H9 (cell line): ENCODE measurements around the gene COX7A2L. TPM values are rescaled to one million over a fixed set of nuclear protein-coding genes. Genes with fewer than 3 reads are reported as not detected.

ENCODE experiments used
- DNase-seq: peaks from one replicate; pipeline ENCODE4 v3.0.0-alpha.2; 2017
- H2AFZ ChIP-seq: one replicate; pipeline ENCODE4 v1.6.1; 2013; ENCODE audit warnings: mild to moderate bottlenecking, low read length, control low read depth, moderate library complexity
- H2AK5ac ChIP-seq: 2 replicates; pipeline ENCODE4 v1.6.1; 2013; ENCODE audit warnings: low read length, control low read depth, mixed read lengths; ENCODE audit not compliant: insufficient read length
- H2BK120ac ChIP-seq: one replicate; pipeline ENCODE4 v1.6.1; 2013; ENCODE audit warnings: low read depth, mild to moderate bottlenecking, low read length, control low read depth, inconsistent platforms; ENCODE audit not compliant: poor library complexity, severe bottlenecking
- H2BK12ac ChIP-seq: 2 replicates; pipeline ENCODE4 v1.6.1; 2013; ENCODE audit warnings: low read length, control low read depth, mixed read lengths, low read depth; ENCODE audit not compliant: insufficient read length
- H2BK15ac ChIP-seq: 2 replicates; pipeline ENCODE4 v1.6.1; 2013; ENCODE audit warnings: low read depth, low read length, control low read depth
- H2BK20ac ChIP-seq: one replicate; pipeline ENCODE4 v1.6.1; 2013; ENCODE audit warnings: low read depth, mild to moderate bottlenecking, low read length, control low read depth, inconsistent platforms; ENCODE audit not compliant: poor library complexity, severe bottlenecking
- H2BK5ac ChIP-seq: 2 replicates; pipeline ENCODE4 v1.6.1; 2013; ENCODE audit warnings: low read length, control low read depth, mixed read lengths; ENCODE audit not compliant: insufficient read length
- H3K14ac ChIP-seq: 2 replicates; pipeline ENCODE4 v1.6.1; 2013; ENCODE audit warnings: low read length, control low read depth; ENCODE audit not compliant: insufficient read depth
- H3K18ac ChIP-seq: 2 replicates; pipeline ENCODE4 v1.6.1; 2013; ENCODE audit warnings: low read depth, mild to moderate bottlenecking, mixed read lengths, low read length, control low read depth; ENCODE audit not compliant: insufficient read length
- H3K23ac ChIP-seq: 2 replicates; pipeline ENCODE4 v1.6.1; 2013; ENCODE audit warnings: low read length, control low read depth, mixed read lengths, low read depth; ENCODE audit not compliant: insufficient read length
- H3K23me2 ChIP-seq: 2 replicates; pipeline ENCODE4 v1.6.1; 2013; ENCODE audit warnings: low read depth, mild to moderate bottlenecking, mixed read lengths, low read length, control low read depth; ENCODE audit not compliant: insufficient read length, poor library complexity, severe bottlenecking
- H3K27ac ChIP-seq: 2 replicates; pipeline ENCODE4 v1.5.1; 2013; ENCODE audit warnings: low read length, control low read depth, mixed read lengths, low read depth; ENCODE audit not compliant: insufficient read length
- H3K27me3 ChIP-seq: 2 replicates; pipeline ENCODE4 v1.6.1; 2013; ENCODE audit warnings: low read length, control low read depth, inconsistent platforms; ENCODE audit not compliant: insufficient read depth
- H3K4ac ChIP-seq: 2 replicates; pipeline ENCODE4 v1.6.1; 2013; ENCODE audit warnings: low read depth, mild to moderate bottlenecking, control low read depth, inconsistent platforms, low read length, moderate library complexity
- H3K4me1 ChIP-seq: 2 replicates; pipeline ENCODE4 v1.6.1; 2013; ENCODE audit warnings: low read length, control low read depth, inconsistent platforms; ENCODE audit not compliant: insufficient read depth
- H3K4me2 ChIP-seq: 2 replicates; pipeline ENCODE4 v1.6.1; 2013; ENCODE audit warnings: low read length, control low read depth, mixed read lengths; ENCODE audit not compliant: insufficient read length, insufficient read depth
- H3K56ac ChIP-seq: 2 replicates; pipeline ENCODE4 v1.6.1; 2013; ENCODE audit warnings: low read depth, mild to moderate bottlenecking, mixed read lengths, low read length, control low read depth; ENCODE audit not compliant: insufficient read length
- H3K79me1 ChIP-seq: 2 replicates; pipeline ENCODE4 v1.6.1; 2013; ENCODE audit warnings: low read depth, mild to moderate bottlenecking, moderate library complexity, low read length, control low read depth, inconsistent platforms; ENCODE audit not compliant: insufficient read depth, poor library complexity, severe bottlenecking
- H3K79me2 ChIP-seq: 2 replicates; pipeline ENCODE4 v1.6.1; 2013; ENCODE audit warnings: low read length, control low read depth, inconsistent platforms; ENCODE audit not compliant: insufficient read depth
- H3K9ac ChIP-seq: 2 replicates; pipeline ENCODE4 v1.6.1; 2013; ENCODE audit warnings: low read length, control low read depth, mixed read lengths; ENCODE audit not compliant: insufficient read length; ENCODE audit errors: extremely low read depth
- H3K9me3 ChIP-seq: one replicate; pipeline ENCODE4 v1.6.1; 2013; ENCODE audit warnings: low read depth, low read length, inconsistent platforms; ENCODE audit not compliant: control insufficient read depth
- H3T11ph ChIP-seq: one replicate; pipeline ENCODE4 v1.6.1; 2013; ENCODE audit warnings: mild to moderate bottlenecking, low read length, control low read depth, inconsistent platforms
- H4K20me1 ChIP-seq: one replicate; pipeline ENCODE4 v1.6.1; 2013; ENCODE audit not compliant: control insufficient read depth, insufficient read length, insufficient read depth
- H4K5ac ChIP-seq: 2 replicates; pipeline ENCODE4 v1.6.1; 2013; ENCODE audit warnings: low read depth, mild to moderate bottlenecking, mixed read lengths, low read length, control low read depth; ENCODE audit not compliant: insufficient read length
- H4K8ac ChIP-seq: replicated peaks from 2 replicates; pipeline ENCODE4 v1.6.1; 2013; ENCODE audit warnings: low read length, control low read depth, mixed read lengths, low read depth; ENCODE audit not compliant: insufficient read length
- H4K91ac ChIP-seq: 2 replicates; pipeline ENCODE4 v1.6.1; 2013; ENCODE audit warnings: low read depth, mild to moderate bottlenecking, moderate library complexity, mixed read lengths, low read length, control low read depth; ENCODE audit not compliant: insufficient read length
- H3K27ac Mint-ChIP-seq, 3 experiments: 2 replicates in 2 of 3; 3 replicates in 1 of 3; pipeline ENCODE4 v1.8.0; 2020 to 2021; ENCODE audit warnings: mixed read lengths in 3 of 3, mild to moderate bottlenecking in 1 of 3, moderate library complexity in 1 of 3
- H3K27me3 Mint-ChIP-seq: 2 replicates; pipeline ENCODE4 v1.8.0; 2021; ENCODE audit warnings: low read depth, mild to moderate bottlenecking, moderate library complexity, mixed read lengths
- H3K36me3 Mint-ChIP-seq, 3 experiments: 2 replicates in 2 of 3; 3 replicates in 1 of 3; pipeline ENCODE4 v1.8.0; 2020 to 2021; ENCODE audit warnings: low read depth in 3 of 3, mixed read lengths in 3 of 3; ENCODE audit not compliant: insufficient read depth in 1 of 3
- H3K4me1 Mint-ChIP-seq, 2 experiments: 2 replicates each; pipeline ENCODE4 v1.8.0; 2020; ENCODE audit warnings: mixed read lengths in 2 of 2
- H3K4me3 Mint-ChIP-seq, 2 experiments: 2 replicates in 1 of 2; 3 replicates in 1 of 2; pipeline ENCODE4 v1.8.0; 2020 to 2021; ENCODE audit warnings: mild to moderate bottlenecking in 2 of 2, mixed read lengths in 2 of 2, moderate library complexity in 1 of 2
- H3K9me3 Mint-ChIP-seq, 2 experiments: 2 replicates in 1 of 2; 3 replicates in 1 of 2; pipeline ENCODE4 v1.8.0; 2020; ENCODE audit warnings: mild to moderate bottlenecking in 2 of 2, mixed read lengths in 2 of 2, moderate library complexity in 1 of 2
- WGBS: extraction: QIAGEN DNeasy Blood & Tissue Kit; methylation state at CpG from one replicate; pipeline ENCODE4 v1.1.7; 2013; ENCODE audit warnings: missing lambda C conversion rate, low lambda C conversion rate, mixed read lengths; ENCODE audit not compliant: insufficient read length; ENCODE audit errors: extremely low coverage; 5-methylcytosine and 5-hydroxymethylcytosine counted together
- total RNA-seq: library from RNA; stranded (reverse); gene quantifications from 2 replicates; pipeline ENCODE4 v1.2.1, GENCODE V29; 2021
- TF ChIP-seq, protein P1 (sequence below): fragments of 200-600 bp; sonication (generic); conservative IDR thresholded peaks from 3 replicates; pipeline ENCODE4 v1.8.0; 2021; ENCODE audit warnings: antibody characterized with exemption, mild to moderate bottlenecking

The COX7A2L gene
- total RNA-seq, 1 experiment from 2014 or later: 102 TPM

DNA sequence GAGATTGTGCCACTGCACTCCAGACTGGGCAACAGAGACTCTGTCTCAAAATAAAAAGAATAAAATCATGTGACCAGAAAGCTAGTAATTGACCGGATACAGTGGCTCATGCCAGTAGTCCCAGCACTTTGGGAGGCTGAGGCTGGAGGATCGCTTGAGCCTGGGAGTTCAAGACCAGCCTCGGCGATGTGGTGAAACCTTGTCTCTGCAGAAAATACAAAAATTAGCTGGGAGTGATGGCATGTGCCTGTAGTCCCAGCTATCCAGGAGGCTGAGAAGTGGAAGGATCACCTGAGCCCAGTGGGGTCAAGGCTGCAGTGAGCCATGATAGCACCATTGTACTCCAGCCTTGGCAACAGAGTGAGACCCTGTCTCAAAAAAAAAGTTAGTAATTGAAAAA is 36.8 kb downstream of the COX7A2L start:
- H2BK120ac ChIP-seq: no peak overlapping the region
- H3K4me3 Mint-ChIP-seq: no peak overlapping the region
- no peaks in the 10 kb centered on the region for H4K20me1 ChIP-seq
- WGBS: no CpG with 5 or more reads among the region's 4 CpGs
- H3K27ac Mint-ChIP-seq: no peak overlapping the region
- no peaks in the 10 kb centered on the region for H3K4me1 ChIP-seq
- H3K27ac ChIP-seq: no peak overlapping the region
- no peak overlapping the region for H3K18ac ChIP-seq
- no peak overlapping the region for H4K5ac ChIP-seq
- H2AFZ ChIP-seq: no peak overlapping the region
- no peak overlapping the region for H4K8ac ChIP-seq
- no peaks in the 10 kb centered on the region for H3K9me3 Mint-ChIP-seq
- H2BK20ac ChIP-seq: no peak overlapping the region
- no peak for DNase-seq
- H3K9ac ChIP-seq: no peak overlapping the region
- H3K23ac ChIP-seq: no peak overlapping the region
- H3K23me2 ChIP-seq: no peaks in the 10 kb centered on the region
- H3K27me3 ChIP-seq: no peaks in the 10 kb centered on the region
- H3K79me1 ChIP-seq: no peaks in the 10 kb centered on the region
- H3K4ac ChIP-seq: no peak overlapping the region
- no peaks in the 10 kb centered on the region for H3K79me2 ChIP-seq
- H3K56ac ChIP-seq: no peak overlapping the region
- no peak overlapping the region for H3K14ac ChIP-seq
- no peak overlapping the region for H2BK5ac ChIP-seq
- H3K36me3 Mint-ChIP-seq: peaks cover 12 to 21% (median 16%) of the 10 kb centered on the region in 3 experiments; a peak in 6 of 7 replicates
- H3K4me1 Mint-ChIP-seq: no peaks in the 10 kb centered on the region
- no peak overlapping the region for H2AK5ac ChIP-seq
- H4K91ac ChIP-seq: no peak overlapping the region
- H3K9me3 ChIP-seq: no peaks in the 10 kb centered on the region
- H3K4me2 ChIP-seq: no peak overlapping the region
- no peaks in the 10 kb centered on the region for H3K27me3 Mint-ChIP-seq
- H2BK15ac ChIP-seq: no peak overlapping the region
- no peak overlapping the region for H3T11ph ChIP-seq
- TF ChIP-seq, protein P1, sequence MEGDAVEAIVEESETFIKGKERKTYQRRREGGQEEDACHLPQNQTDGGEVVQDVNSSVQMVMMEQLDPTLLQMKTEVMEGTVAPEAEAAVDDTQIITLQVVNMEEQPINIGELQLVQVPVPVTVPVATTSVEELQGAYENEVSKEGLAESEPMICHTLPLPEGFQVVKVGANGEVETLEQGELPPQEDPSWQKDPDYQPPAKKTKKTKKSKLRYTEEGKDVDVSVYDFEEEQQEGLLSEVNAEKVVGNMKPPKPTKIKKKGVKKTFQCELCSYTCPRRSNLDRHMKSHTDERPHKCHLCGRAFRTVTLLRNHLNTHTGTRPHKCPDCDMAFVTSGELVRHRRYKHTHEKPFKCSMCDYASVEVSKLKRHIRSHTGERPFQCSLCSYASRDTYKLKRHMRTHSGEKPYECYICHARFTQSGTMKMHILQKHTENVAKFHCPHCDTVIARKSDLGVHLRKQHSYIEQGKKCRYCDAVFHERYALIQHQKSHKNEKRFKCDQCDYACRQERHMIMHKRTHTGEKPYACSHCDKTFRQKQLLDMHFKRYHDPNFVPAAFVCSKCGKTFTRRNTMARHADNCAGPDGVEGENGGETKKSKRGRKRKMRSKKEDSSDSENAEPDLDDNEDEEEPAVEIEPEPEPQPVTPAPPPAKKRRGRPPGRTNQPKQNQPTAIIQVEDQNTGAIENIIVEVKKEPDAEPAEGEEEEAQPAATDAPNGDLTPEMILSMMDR: no peak
- H2BK12ac ChIP-seq: no peak overlapping the region
